HG03064 (cell line): Measurements from ENCODE around the gene FBXO30.

Source experiments
- ATAC-seq: cut with Tn5 transposase; IDR thresholded peaks from one replicate; pipeline ENCODE4 v1.9.1; 2021; ENCODE audit warnings: low read depth; ENCODE audit not compliant: unreplicated experiment

FBXO30 gene

DNA sequence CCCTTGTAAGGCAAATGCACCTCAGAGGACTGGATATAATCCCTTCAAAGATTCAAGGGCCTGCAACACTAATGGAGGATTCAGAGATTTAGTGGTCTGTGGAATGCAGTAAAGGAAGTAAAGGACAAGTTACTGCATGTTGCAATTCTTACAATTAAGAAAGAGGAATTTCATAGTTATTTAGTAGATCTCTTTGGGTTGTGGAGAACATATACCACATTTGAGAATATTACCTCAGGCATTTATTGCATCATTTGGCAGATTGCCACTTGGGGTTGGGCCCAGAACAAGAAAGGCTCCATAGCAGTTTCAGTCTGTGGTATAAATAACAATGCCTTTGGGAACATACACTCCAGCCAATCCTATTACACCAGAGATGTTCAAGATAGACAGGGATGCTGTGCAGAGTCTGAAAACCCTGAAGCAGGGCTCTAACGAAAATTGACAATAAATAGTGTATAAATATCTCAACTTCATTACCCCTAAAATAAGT lies 58.4 kb downstream of the FBXO30 start:
- no peak for ATAC-seq

GRCh38 chr6:145755682-145756081 lies 58.9 kb downstream of the FBXO30 start:
- ATAC-seq, result no peak

- no peak for ATAC-seq
Observed at GRCh38 chr6:145752638-145753037, 62.0 kb downstream of the FBXO30 start.

DNA sequence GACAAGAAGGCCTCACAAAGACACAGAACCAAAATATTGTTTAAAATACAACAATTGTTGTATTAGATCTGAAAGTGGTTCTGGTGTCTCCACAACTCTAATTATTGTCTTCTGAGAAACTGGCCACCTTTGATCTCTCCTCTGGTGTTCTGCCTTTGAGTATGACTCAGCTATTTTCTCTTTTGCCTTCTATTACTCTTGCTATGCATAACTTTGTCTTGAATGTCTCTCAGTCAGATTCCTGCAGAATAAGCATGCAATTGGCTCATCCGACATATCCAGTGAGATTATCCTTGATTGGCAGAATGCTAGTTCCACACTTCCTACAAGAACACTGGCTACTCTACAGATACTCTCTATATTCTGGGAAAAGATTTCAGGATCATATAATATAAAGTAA lies 65.0 kb downstream of the FBXO30 start:
- ATAC-seq, result no peak

DNA sequence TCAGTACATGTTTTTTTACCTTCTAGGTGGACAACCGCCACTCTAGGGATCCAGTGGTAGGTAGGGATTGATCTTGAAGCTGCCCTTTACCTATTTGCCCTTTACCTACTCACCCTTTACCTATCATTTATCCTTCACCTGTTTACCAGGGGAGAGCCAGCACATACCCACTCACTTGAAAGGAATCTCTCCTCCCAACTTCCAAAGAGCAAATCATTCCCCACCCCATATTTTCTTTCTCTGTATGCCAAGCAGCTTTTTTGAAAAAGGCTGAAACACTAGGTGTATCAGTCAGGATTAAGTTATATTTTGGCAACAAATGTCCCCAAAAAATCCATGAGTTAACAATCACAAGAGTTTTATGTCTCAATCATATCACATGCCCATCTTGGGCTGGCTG lies 68.7 kb downstream of the FBXO30 start:
- ATAC-seq, result no peak

- ATAC-seq, result no peak
Observed at GRCh38 chr6:145744619-145745018, 70.0 kb downstream of the FBXO30 start.
